Fibroblast of lung (primary cell): ENCODE results near the gene OR8B8. TPM values are rescaled to one million over a fixed set of nuclear protein-coding genes. Genes with fewer than 3 reads are reported as not detected.
"Not testable (repeated sequence)": the region's sequence is repeated elsewhere in the genome, so short reads cannot be mapped to it uniquely, and the experiment has no call there.

Experiments
- DNase-seq, 2 donors: peaks; one replicate each; pipeline versions ENCODE4 v3.0.0 to v3.0.0-alpha.2; 2010; ENCODE audit warnings: low read depth in 2 of 2
- H2AFZ ChIP-seq: 2 replicates; pipeline ENCODE4 v1.5.1; 2012; ENCODE audit warnings: low read length, control low read depth, inconsistent platforms
- H3K27ac ChIP-seq: 2 replicates; pipeline ENCODE4 v1.5.1; 2011; ENCODE audit warnings: low read length, control low read depth; ENCODE audit not compliant: insufficient read depth
- H3K27me3 ChIP-seq: 2 replicates; pipeline ENCODE4 v1.5.1; 2011; ENCODE audit warnings: mild to moderate bottlenecking, low read length; ENCODE audit not compliant: control insufficient read depth, insufficient read depth
- H3K36me3 ChIP-seq: 2 replicates; pipeline ENCODE4 v1.5.1; 2011; ENCODE audit warnings: low read length; ENCODE audit not compliant: control insufficient read depth, insufficient read depth
- H3K4me1 ChIP-seq: 2 replicates; pipeline ENCODE4 v1.5.1; 2011; ENCODE audit warnings: low read length; ENCODE audit not compliant: control insufficient read depth, insufficient read depth; ENCODE audit errors: extremely low read depth
- H3K4me2 ChIP-seq: 2 replicates; pipeline ENCODE4 v1.5.1; 2011; ENCODE audit warnings: low read length, control low read depth; ENCODE audit not compliant: insufficient read depth; ENCODE audit errors: extremely low read depth
- H3K4me3 ChIP-seq, 4 experiments: fragments of 200-600 bp in 1 of 4; sonication (generic) in 1 of 4; replicated peaks in 1 of 4; 2 replicates each; pipeline ENCODE4 v1.5.1; 2011 to 2016; ENCODE audit warnings: low read length in 4 of 4, low read depth in 3 of 4, mild to moderate bottlenecking in 3 of 4, control low read depth in 2 of 4, inconsistent platforms in 1 of 4, mixed read lengths in 1 of 4; ENCODE audit not compliant: insufficient read depth in 1 of 4; ENCODE audit errors: control extremely low read depth in 1 of 4
- H3K79me2 ChIP-seq: 2 replicates; pipeline ENCODE4 v1.5.1; 2012; ENCODE audit warnings: mild to moderate bottlenecking, low read length, inconsistent platforms; ENCODE audit not compliant: control insufficient read depth, insufficient read depth
- H3K9ac ChIP-seq: 2 replicates; pipeline ENCODE4 v1.5.1; 2011; ENCODE audit warnings: mild to moderate bottlenecking, low read length, control low read depth; ENCODE audit not compliant: insufficient read depth
- H3K9me3 ChIP-seq: 2 replicates; pipeline ENCODE4 v1.5.1; 2012; ENCODE audit warnings: low read depth, low read length; ENCODE audit not compliant: control insufficient read depth, insufficient read depth
- H4K20me1 ChIP-seq: 2 replicates; pipeline ENCODE4 v1.5.1; 2011; ENCODE audit warnings: low read length; ENCODE audit not compliant: control insufficient read depth, insufficient read depth; ENCODE audit errors: extremely low read depth
- EZH2 ChIP-seq: IDR thresholded peaks from 2 replicates; pipeline ENCODE4 v1.5.1; 2012; ENCODE audit warnings: low read length, control low read depth, mild to moderate bottlenecking; ENCODE audit errors: missing control alignments
- polyA plus RNA-seq, 2 donors: library from polyadenylated mRNA; depleted of rRNA in 1 of 2; stranded (reverse) in 1 of 2; unstranded in 1 of 2; fragments of >200 nt; gene quantifications; 2 replicates each; pipeline ENCODE4 v1.2.1, GENCODE V29; 2011 to 2012; ENCODE audit warnings: missing spikeins in 1 of 2
- total RNA-seq: library from RNA; depleted of rRNA; stranded (reverse); fragments of >200 nt; gene quantifications from 2 replicates; pipeline ENCODE4 v1.2.1, GENCODE V29; 2014
- TF ChIP-seq, protein P1 (sequence below), 2 donors: IDR thresholded peaks in 1 of 2; conservative IDR thresholded peaks in 1 of 2; 1 replicate in 1 of 2; 2 replicates in 1 of 2; pipeline ENCODE4 v1.5.1; 2011 to 2012; ENCODE audit warnings: low read length in 2 of 2, control low read depth in 1 of 2, inconsistent platforms in 1 of 2, low read depth in 1 of 2, mild to moderate bottlenecking in 1 of 2

OR8B8 gene
- total and polyA plus RNA-seq, 2 donors (not counting 1 experiment from before 2014, with no cell fraction given), result not detected

DNA sequence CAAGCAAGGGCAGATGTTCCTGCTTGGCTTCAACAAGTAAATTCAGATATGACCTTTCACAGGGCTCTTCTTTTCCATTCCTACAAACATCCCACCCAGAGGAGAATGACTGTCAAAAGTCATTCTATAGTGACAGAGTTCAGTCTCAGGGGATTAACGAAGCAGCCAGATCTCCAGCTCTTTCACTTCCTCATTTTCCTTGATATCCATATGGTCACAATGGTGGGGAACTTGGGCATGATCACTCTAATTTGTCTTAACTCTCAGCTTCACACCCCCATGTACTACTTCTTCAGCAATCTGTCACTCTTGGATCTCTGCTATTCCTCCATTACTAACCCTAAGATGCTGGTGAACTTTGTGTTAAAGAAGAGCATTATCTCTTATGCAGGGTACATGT, 15.0 kb upstream of the OR8B8 start:
- TF ChIP-seq, protein P1, sequence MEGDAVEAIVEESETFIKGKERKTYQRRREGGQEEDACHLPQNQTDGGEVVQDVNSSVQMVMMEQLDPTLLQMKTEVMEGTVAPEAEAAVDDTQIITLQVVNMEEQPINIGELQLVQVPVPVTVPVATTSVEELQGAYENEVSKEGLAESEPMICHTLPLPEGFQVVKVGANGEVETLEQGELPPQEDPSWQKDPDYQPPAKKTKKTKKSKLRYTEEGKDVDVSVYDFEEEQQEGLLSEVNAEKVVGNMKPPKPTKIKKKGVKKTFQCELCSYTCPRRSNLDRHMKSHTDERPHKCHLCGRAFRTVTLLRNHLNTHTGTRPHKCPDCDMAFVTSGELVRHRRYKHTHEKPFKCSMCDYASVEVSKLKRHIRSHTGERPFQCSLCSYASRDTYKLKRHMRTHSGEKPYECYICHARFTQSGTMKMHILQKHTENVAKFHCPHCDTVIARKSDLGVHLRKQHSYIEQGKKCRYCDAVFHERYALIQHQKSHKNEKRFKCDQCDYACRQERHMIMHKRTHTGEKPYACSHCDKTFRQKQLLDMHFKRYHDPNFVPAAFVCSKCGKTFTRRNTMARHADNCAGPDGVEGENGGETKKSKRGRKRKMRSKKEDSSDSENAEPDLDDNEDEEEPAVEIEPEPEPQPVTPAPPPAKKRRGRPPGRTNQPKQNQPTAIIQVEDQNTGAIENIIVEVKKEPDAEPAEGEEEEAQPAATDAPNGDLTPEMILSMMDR (conservative IDR thresholded peaks at IDR 0.05 in 1 of 2, IDR thresholded peaks at IDR 0.05 in 1 of 2; ENCODE audit: low read depth in 1 of 2, low read length in 2 of 2), result no peak
- no peak for TF ChIP-seq EZH2

DNA sequence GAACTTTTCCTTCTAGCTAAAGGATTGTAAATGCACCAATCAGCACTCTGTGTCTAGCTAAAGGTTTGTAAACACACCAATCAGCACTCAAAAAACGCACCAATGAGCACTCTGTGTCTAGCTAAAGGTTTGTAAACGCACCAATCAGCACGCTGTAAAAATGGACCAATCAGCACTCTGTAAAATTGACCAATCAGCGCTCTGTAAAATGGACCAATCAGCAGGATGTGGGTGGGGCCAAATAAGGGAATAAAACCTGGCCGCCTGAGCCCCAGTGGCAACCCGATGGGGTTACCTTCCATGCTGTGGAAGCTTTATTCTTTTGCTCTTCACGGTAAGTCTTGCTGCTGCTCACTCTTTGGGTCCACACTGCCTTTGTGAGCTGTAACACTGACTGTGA, 13.9 kb upstream of the OR8B8 start:
- H3K4me3 ChIP-seq, H3K4me1 ChIP-seq, H3K9me3 ChIP-seq, H3K79me2 ChIP-seq, DNase-seq, H3K36me3 ChIP-seq, H3K27ac ChIP-seq, H2AFZ ChIP-seq, H3K4me2 ChIP-seq, H3K9ac ChIP-seq, H3K27me3 ChIP-seq, H4K20me1 ChIP-seq: not testable (repeated sequence)

More for the DNA sequence above, 15.0 kb upstream of the OR8B8 start:
- no peak for DNase-seq
- H3K9ac ChIP-seq, result no peak overlapping the region
- no peak overlapping the region for H2AFZ ChIP-seq
- no peak overlapping the region for H3K27ac ChIP-seq
- no peak overlapping the region for H3K4me2 ChIP-seq
- no peaks in the 10 kb centered on the region for H3K4me1 ChIP-seq
- no peaks in the 10 kb centered on the region for H3K79me2 ChIP-seq
- H3K36me3 ChIP-seq, result no peaks in the 10 kb centered on the region
- H3K27me3 ChIP-seq, result no peaks in the 10 kb centered on the region
- no peaks in the 10 kb centered on the region for H4K20me1 ChIP-seq
- no peak overlapping the region for H3K4me3 ChIP-seq
- H3K9me3 ChIP-seq, result no peaks in the 10 kb centered on the region

DNA sequence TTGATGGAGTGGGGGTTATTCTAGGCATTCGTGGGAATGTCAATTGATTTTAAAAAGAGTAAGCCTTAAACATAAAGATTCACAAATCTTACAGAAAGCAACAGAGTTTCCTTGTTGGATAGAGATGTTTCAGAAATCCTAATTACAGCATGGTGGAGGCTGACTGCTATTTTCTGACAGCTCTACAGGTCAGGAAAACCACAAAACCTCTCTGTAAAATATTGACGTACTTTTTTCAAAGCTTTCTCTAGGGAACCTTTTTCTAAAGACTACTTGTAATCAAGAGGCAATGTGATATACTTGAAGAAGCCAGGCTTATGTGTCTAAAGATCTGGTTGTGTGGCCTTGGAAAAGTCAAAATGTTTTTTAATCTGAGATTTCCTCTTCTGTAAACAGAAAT, 9.1 kb upstream of the OR8B8 start:
- H3K4me3 ChIP-seq, result no peak overlapping the region

More for the DNA sequence above, 9.1 kb upstream of the OR8B8 start:
- H3K79me2 ChIP-seq, result no peaks in the 10 kb centered on the region
- H3K9ac ChIP-seq, result no peak overlapping the region
- no peak overlapping the region for H2AFZ ChIP-seq
- no peak overlapping the region for H3K4me2 ChIP-seq
- no peak for DNase-seq
- H4K20me1 ChIP-seq, result no peaks in the 10 kb centered on the region
- no peaks in the 10 kb centered on the region for H3K4me1 ChIP-seq
- TF ChIP-seq, protein P1 (conservative IDR thresholded peaks at IDR 0.05 in 1 of 2, IDR thresholded peaks at IDR 0.05 in 1 of 2; ENCODE audit: low read depth in 1 of 2, low read length in 2 of 2), result no peak
- no peak for TF ChIP-seq EZH2
- H3K36me3 ChIP-seq, result no peaks in the 10 kb centered on the region
- no peak overlapping the region for H3K27ac ChIP-seq
- no peaks in the 10 kb centered on the region for H3K27me3 ChIP-seq
- no peaks in the 10 kb centered on the region for H3K9me3 ChIP-seq
